Measurements from ENCODE around the gene TMEM138.

The TMEM138 gene

DNA sequence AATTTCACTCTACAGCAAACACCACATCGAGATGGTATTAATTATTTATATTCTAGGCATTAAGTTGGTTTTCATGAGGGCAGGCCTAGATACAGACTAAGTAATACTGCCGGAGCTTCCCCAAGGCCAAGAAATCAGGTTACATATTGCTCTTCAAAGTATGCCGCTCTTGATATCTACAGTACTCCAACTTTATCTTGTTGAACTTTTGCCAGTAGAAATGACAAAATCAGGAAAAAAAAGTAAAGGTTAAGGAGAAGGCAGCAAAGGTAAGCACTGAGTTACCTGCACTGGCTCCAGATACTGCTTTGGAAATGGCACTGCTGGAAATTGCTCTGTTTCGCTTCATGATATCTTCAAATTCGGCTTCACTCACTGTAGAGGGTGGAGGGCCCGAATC is 53.2 kb downstream of the TMEM138 start:
- no peak overlapping the region for H3K27ac ChIP-seq
- DNase-seq (ENCODE audit: low spot score): no peak
- ChIA-PET CTCF (no interaction called here), POLR2A (ENCODE audit: low non-redundant PET) (no interaction called here)
- TF ChIP-seq, protein P1, sequence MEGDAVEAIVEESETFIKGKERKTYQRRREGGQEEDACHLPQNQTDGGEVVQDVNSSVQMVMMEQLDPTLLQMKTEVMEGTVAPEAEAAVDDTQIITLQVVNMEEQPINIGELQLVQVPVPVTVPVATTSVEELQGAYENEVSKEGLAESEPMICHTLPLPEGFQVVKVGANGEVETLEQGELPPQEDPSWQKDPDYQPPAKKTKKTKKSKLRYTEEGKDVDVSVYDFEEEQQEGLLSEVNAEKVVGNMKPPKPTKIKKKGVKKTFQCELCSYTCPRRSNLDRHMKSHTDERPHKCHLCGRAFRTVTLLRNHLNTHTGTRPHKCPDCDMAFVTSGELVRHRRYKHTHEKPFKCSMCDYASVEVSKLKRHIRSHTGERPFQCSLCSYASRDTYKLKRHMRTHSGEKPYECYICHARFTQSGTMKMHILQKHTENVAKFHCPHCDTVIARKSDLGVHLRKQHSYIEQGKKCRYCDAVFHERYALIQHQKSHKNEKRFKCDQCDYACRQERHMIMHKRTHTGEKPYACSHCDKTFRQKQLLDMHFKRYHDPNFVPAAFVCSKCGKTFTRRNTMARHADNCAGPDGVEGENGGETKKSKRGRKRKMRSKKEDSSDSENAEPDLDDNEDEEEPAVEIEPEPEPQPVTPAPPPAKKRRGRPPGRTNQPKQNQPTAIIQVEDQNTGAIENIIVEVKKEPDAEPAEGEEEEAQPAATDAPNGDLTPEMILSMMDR (conservative IDR thresholded peaks at IDR 0.05; ENCODE audit: low read depth): no peak

GRCh38 chr11:61416941-61417340 is 54.8 kb downstream of the TMEM138 start:
- POLR2A ChIA-PET (ENCODE audit: low non-redundant PET): no interaction called here
- no peak overlapping the region for H3K27ac ChIP-seq

DNA sequence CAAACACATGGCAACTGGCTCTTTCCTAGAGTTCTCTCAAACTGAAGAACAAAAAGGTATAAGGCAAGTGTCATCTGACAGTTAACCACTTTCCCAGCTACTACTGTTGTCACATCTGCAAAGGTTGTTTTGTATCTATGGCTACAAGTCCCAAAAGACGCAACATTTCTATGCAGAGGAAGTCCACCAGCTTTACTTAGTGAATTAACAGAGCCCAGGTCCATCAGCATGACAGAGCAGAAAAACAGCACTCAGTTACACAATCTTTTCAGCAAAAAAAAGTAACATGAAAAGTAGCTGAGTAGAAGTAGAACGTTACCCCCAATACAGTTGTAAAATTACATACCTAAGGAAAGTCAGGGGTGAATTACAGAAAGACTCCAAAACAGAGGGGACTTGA is 55.5 kb downstream of the TMEM138 start:
- no peak overlapping the region for H3K27ac ChIP-seq
- ChIA-PET CTCF (no interaction called here), POLR2A (ENCODE audit: low non-redundant PET) (no interaction called here)
- no peak for DNase-seq (ENCODE audit: low spot score)
- TF ChIP-seq, protein P1 (conservative IDR thresholded peaks at IDR 0.05; ENCODE audit: low read depth): no peak

More at GRCh38 chr11:61416941-61417340, 54.8 kb downstream of the TMEM138 start:
- TF ChIP-seq, protein P1 (conservative IDR thresholded peaks at IDR 0.05; ENCODE audit: low read depth): no peak
- no peak for DNase-seq (ENCODE audit: low spot score)
- CTCF ChIA-PET: no interaction called here

GRCh38 chr11:61418136-61418535 is 56.0 kb downstream of the TMEM138 start:
- ChIA-PET CTCF (no interaction called here), POLR2A (ENCODE audit: low non-redundant PET) (no interaction called here)
- H3K27ac ChIP-seq: no peak overlapping the region
- TF ChIP-seq, protein P1 (conservative IDR thresholded peaks at IDR 0.05; ENCODE audit: low read depth): no peak
- no peak for DNase-seq (ENCODE audit: low spot score)

Data from RWPE1 (cell line).